AG09319 (cell line): Measurements from ENCODE around the gene XPO4.
"Not testable (repeated sequence)": the region's sequence is repeated elsewhere in the genome, so short reads cannot be mapped to it uniquely, and the experiment has no call there.

ENCODE experiments used
- DNase-seq: peaks from one replicate; pipeline ENCODE4 v3.0.0-alpha.2; 2010; ENCODE audit warnings: low read depth; ENCODE audit errors: extremely low read depth
- CTCF ChIP-seq: IDR thresholded peaks from 2 replicates; pipeline ENCODE4 v1.5.1; 2011; ENCODE audit warnings: low read depth, mild to moderate bottlenecking, inconsistent platforms, low read length, moderate library complexity

The XPO4 gene

GRCh38 chr13:20904908-20905307 lies 2.4 kb upstream of the XPO4 start:
- no peak for DNase-seq

GRCh38 chr13:20903164-20903475 lies 574 bp upstream of the XPO4 start:
- no peak for TF ChIP-seq CTCF
- DNase-seq: no peak

More at GRCh38 chr13:20904908-20905307, 2.4 kb upstream of the XPO4 start:
- TF ChIP-seq CTCF: no peak

- DNase-seq: no peak
- TF ChIP-seq CTCF: no peak
These were observed 693 bp downstream of the XPO4 start for GRCh38 chr13:20901668-20902437.

GRCh38 chr13:20894245-20894644 lies 8.3 kb downstream of the XPO4 start:
- no peak for DNase-seq
- no peak for TF ChIP-seq CTCF

- no peak for TF ChIP-seq CTCF
- no peak for DNase-seq
These were observed 10.8 kb downstream of the XPO4 start for GRCh38 chr13:20891768-20892167.

- no peak for DNase-seq
- TF ChIP-seq CTCF: no peak
These were observed 11.5 kb downstream of the XPO4 start for GRCh38 chr13:20891034-20891433.

GRCh38 chr13:20890540-20890939 lies 12.0 kb downstream of the XPO4 start:
- not testable (repeated sequence) for DNase-seq

- no peak for TF ChIP-seq CTCF
- DNase-seq: no peak
These were observed 20.3 kb downstream of the XPO4 start for GRCh38 chr13:20882206-20882605.
